Stimulated activated CD8-positive, alpha-beta memory T cell treated with anti-CD3 and anti-CD28 coated beads, Interleukin-4, amount 100 ng/mL, for 1 hour (primary cell): Measurements from ENCODE around the gene TAF4.
"Not testable (repeated sequence)": the region's sequence is repeated elsewhere in the genome, so short reads cannot be mapped to it uniquely, and the experiment has no call there.

Experiments used
- DNase-seq, 2 donors: peaks; one replicate each; pipeline ENCODE4 v3.0.0-alpha.2; 2020; ENCODE audit warnings: low read depth in 2 of 2, low spot score in 1 of 2

Gene TAF4

DNA sequence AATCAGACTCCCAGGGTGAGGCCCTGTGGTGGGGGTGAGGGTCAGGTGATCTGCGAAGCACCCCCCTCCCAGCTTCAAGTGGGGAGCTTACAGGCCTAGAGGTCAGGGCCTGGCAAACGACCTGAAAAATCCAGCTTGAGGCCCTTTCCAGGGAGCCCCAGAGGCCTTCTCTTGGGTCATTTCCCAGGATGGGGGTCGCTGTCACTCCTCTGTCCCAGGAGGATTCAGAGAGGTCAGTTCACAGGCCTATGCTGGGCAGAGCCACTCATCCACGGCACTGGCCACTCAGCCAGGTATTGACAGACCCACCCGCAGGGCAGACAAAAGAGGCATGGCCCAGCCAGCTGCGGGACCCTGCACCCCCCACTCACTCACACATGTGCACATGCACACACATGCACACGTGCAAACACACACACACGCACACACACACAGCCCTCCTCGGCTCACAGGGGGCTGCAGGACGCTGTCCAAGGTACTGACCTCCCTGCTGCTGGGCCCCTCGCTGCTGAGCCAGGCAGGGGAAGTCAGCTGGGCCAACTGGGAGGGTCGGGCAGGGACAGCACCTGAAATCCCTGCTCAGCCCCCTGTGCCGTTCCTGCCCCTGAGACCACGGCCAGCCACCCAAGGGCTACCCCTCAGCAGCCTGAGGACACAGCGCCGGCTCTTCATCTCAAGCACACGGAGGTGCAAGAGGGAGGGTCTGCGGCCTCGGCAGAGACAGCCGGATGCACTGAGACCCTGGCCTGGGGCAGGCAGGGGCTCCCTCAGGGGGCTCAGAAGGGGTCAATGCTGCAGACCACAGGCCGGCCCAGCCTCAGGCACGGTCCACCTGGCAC is 113.8 kb downstream of the TAF4 start:
- DNase-seq = no peak

GRCh38 chr20:61950641-61951071 is 115.0 kb downstream of the TAF4 start:
- DNase-seq = no peak

GRCh38 chr20:61949714-61950640 is 115.7 kb downstream of the TAF4 start:
- DNase-seq = no peak

- no peak for DNase-seq
Observed at GRCh38 chr20:61949363-61949713, 116.3 kb downstream of the TAF4 start.

DNA sequence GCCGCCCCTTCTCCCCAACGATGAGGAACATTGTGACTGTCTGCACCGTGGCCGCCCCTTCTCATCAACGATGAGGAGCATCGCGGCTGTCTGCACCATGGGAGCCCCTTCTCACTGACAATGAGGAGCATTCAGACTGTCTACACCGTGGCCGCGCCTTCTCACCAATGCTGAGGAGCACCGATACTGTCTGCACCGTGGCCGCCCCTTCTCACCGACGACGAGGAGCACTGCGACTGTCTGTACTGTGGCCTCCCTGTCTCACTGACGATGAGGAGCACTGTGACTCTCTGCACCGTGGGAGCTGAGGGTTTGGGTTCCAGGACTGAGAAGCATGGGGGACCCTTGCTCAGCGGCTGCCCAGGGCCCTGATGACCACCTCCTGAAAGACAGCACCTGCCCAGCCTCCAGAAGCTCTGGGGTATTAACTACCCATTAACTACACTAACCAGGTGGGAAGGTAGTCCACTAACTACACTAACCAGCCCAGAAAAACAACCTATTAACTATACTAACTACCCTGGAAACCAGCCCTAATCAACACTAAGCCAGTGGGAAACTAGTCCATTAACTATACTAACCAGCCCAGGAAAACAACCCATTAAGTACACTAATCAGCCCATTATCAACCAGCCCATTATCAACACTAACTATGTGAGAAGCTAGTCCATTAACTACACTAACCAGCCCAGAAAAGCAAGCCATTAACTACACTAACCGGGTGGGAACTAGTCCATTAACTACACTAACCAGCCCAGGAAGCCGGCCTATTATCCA is 116.9 kb downstream of the TAF4 start:
- DNase-seq = no peak

DNA sequence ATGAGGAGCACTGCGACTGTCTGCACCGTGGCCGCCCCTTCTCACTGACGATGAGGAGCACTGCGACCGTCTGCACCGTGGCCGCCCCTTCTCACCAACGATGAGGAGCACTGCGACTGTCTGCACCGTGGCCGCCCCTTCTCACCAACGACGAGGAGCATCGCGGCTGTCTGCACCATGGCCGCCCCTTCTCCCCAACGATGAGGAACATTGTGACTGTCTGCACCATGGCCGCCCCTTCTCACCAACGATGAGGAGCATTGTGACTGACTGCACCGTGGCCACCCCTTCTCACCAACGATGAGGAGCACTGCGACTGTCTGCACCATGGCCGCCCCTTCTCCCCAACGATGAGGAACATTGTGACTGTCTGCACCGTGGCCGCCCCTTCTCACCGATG is 117.6 kb downstream of the TAF4 start:
- not testable (repeated sequence) for DNase-seq

GRCh38 chr20:61945495-61945894 is 120.2 kb downstream of the TAF4 start:
- not testable (repeated sequence) for DNase-seq

GRCh38 chr20:61944967-61945366 is 120.7 kb downstream of the TAF4 start:
- not testable (repeated sequence) for DNase-seq

- DNase-seq = no peak
Observed at GRCh38 chr20:61942526-61942925, 123.2 kb downstream of the TAF4 start.

- no peak for DNase-seq
Observed at GRCh38 chr20:61941721-61942405, 123.8 kb downstream of the TAF4 start.

- DNase-seq = no peak
Observed at GRCh38 chr20:61940976-61941720, 124.5 kb downstream of the TAF4 start.

DNA sequence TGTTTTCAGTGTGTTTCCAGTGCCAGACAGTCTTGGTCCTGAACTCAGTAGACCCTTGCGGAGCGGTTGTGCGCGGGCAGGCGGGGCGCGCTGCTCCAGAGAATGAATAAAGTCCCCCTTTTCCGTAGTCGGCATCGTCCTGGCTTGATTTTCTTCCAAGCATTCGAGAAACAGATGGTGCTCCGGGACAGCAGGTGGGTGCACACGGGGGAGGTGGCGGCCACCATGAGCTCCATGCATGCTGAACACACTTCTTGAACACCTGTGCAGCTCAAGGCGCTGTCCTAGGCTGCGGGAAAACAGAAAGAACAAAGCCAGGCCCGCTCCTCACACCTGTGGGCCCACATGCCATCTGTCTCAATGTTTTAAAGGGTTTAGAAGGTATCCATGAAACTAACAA is 125.2 kb downstream of the TAF4 start:
- no peak for DNase-seq

DNA sequence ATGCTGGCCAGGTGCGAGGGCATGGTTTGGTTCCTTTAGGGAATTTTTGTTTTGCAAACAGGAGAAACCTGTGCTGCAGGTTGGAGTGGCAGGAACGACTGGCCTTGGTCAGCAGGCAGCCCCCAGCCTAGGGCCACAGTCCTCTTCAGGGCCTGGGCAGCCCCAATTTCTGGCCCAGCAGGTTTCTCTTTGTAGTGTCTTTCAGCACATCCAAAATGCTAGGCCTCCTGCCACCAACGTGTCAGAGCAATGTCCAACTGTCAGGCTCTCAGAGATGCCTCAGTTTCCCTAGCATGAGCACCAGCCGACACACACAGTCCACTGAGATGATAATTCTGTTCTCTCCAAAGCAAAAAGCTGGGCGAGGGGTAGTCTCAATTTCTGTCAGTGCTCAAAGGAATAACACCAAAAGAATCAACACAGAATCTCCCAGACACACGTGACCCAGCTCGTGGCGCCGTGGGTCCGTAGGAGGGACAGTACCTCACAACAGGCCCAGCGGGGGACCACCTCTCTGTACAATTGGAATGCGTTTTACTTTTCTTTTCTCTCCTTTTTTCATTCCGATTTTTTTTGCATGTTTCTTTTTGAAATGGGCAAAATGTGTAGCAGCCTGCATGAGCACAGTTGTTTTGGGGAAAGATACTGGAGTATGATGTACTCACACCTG is 125.9 kb downstream of the TAF4 start:
- no peak for DNase-seq

DNA sequence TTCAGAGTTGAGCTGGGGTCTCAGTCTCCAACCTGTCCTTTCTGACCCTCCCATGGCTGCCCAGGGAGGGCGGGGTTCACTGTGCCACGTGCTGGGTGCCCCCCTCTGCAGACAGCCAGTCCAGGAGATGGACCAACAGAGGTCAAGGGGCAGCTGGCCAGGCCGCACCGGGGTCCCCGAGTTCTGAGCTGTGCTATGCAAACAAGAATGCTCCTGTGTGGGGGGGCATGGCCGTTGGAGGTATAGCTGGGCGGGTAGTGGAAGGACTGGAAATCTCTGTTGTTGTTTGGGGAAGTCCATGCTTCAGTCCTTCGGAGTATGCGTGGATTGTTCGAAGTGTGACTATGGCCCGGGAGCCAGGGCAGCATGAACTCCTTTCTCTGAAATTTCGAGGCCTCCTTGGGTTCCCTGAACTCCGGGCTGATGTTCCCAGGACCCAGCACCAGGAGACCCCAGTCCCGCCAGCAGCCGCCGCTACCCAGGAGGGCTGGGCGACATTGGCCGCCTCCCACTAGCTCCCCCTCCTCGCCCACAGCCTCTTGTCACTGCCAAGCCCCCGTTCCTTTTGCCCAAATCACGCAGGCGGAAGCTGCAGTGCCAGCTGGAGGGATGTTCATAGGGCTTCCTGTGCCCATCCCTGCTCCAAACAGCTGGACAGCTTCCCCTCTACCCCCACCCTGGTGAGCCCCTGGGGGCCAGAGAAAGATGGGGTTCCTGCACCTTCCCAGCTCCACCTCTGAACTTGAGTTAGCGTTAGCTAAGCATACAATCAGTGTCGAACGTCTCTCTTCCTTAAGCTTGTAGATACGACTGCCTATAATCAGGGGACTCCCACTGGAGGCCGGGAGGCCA is 126.6 kb downstream of the TAF4 start:
- no peak for DNase-seq

- no peak for DNase-seq
Observed at GRCh38 chr20:61937963-61938838, 127.5 kb downstream of the TAF4 start.

GRCh38 chr20:61937146-61937962 is 128.3 kb downstream of the TAF4 start:
- DNase-seq = no peak

GRCh38 chr20:61936701-61937131 is 129.0 kb downstream of the TAF4 start:
- DNase-seq = no peak
